ENCODE data around the gene TRMT1L. TPM values are rescaled to one million over a fixed set of nuclear protein-coding genes. Genes with fewer than 3 reads are reported as not detected.

TRMT1L gene
- total RNA-seq, 2 experiments from 2014 or later: 20.5 to 21.4 TPM

- DNase-seq: no peak
- H3K27me3 Mint-ChIP-seq (ENCODE audit: low read depth): no peaks in the 10 kb centered on the region
- H3K27ac Mint-ChIP-seq: no peak overlapping the region
- POLR2A ChIA-PET: no interaction called here
- no peak for ATAC-seq
- CTCF ChIA-PET: no interaction called here
- H3K4me3 Mint-ChIP-seq: no peak overlapping the region
- H3K4me1 Mint-ChIP-seq (ENCODE audit: low read depth): no peaks in the 10 kb centered on the region
- peaks cover 7% of the 10 kb centered on the region for H3K36me3 Mint-ChIP-seq (ENCODE audit: low read depth)
- H3K9me3 Mint-ChIP-seq (ENCODE audit: insufficient read depth): peaks cover 10% of the 10 kb centered on the region
These were observed 44.9 kb downstream of the TRMT1L start for GRCh38 chr1:185111873-185112272.

GRCh38 chr1:185110145-185110544, 46.6 kb downstream of the TRMT1L start:
- ChIA-PET POLR2A (no interaction called here), CTCF (no interaction called here)
- H3K27ac Mint-ChIP-seq: no peak overlapping the region
- no peaks in the 10 kb centered on the region for H3K4me1 Mint-ChIP-seq (ENCODE audit: low read depth)
- H3K36me3 Mint-ChIP-seq (ENCODE audit: low read depth): peaks cover 7% of the 10 kb centered on the region
- no peak overlapping the region for H3K4me3 Mint-ChIP-seq
- ATAC-seq (no peak), DNase-seq (no peak)
- no peaks in the 10 kb centered on the region for H3K27me3 Mint-ChIP-seq (ENCODE audit: low read depth)
- H3K9me3 Mint-ChIP-seq (ENCODE audit: insufficient read depth): peaks cover 10% of the 10 kb centered on the region

DNA sequence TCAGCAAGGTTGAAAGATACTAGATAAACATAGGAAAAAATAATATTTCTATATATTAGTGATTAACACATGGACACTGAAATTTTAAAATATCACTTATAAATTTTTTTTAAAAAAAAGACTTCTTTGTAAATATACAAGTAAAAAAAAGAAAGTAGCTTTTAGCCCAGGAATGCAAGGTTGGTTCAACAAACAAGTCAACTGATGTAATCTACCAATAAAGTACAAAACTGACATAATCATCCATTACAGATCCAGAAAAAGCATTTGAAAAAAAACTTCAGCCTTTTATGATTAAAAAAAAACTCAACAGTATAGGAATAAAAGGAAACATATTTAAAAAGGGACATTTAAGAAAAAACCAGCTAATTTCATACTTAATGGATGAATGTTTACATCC, 48.4 kb downstream of the TRMT1L start:
- Mint-ChIP-seq H3K4me3 (no peak overlapping the region), H3K36me3 (ENCODE audit: low read depth) (peaks cover 17% of the 10 kb centered on the region), H3K9me3 (ENCODE audit: insufficient read depth) (peaks cover 10% of the 10 kb centered on the region), H3K4me1 (ENCODE audit: low read depth) (no peaks in the 10 kb centered on the region), H3K27me3 (ENCODE audit: low read depth) (no peaks in the 10 kb centered on the region), H3K27ac (no peak overlapping the region)
- no peak for DNase-seq
- ChIA-PET CTCF (no interaction called here), POLR2A (no interaction called here)
- no peak for ATAC-seq

DNA sequence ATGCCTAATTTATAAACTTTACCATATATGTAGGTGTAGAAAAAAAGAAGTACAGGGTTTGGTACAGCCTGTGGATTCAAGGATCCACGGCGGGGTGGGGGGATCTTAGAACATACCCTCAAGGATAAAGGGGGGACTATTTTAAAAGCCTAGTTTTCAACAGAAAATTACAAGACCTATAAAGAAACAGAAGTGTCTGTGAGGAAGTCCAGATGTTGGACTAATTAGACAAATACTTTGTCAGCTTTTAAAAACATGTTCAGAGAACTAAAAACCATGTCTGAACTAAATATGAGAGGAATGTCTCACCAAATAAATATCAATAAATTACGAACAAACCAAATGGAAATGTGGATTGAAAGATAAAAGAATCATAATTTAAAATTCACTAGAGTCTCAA, 51.6 kb downstream of the TRMT1L start:
- POLR2A ChIA-PET: no interaction called here
- H3K4me1 Mint-ChIP-seq (ENCODE audit: low read depth): no peaks in the 10 kb centered on the region
- H3K36me3 Mint-ChIP-seq (ENCODE audit: low read depth): peaks cover 37% of the 10 kb centered on the region
- H3K27ac Mint-ChIP-seq: no peak overlapping the region
- H3K4me3 Mint-ChIP-seq: no peak overlapping the region
- CTCF ChIA-PET: no interaction called here
- no peak for DNase-seq
- peaks cover 10% of the 10 kb centered on the region for H3K9me3 Mint-ChIP-seq (ENCODE audit: insufficient read depth)
- no peak for ATAC-seq
- H3K27me3 Mint-ChIP-seq (ENCODE audit: low read depth): no peaks in the 10 kb centered on the region

DNA sequence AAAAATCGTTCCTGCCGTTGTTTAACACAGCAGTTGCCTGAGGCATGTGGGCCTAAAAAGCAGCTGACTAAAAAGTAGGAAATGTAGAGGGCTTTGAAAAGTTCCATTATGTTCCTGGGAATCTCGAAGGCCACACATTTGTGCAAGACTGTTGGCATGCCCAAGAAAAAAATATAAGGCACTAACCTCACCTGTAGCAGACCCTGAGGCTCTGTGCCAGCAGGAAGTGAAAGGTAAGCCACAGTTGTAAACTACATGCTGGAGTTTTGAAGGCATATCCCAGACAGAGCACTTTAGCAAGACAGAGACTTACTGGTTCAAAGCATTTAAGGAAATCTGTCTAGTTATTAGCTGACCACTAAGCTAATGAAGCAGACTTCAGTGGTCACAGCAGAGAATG, 52.7 kb downstream of the TRMT1L start:
- Mint-ChIP-seq H3K9me3 (ENCODE audit: insufficient read depth) (peaks cover 7% of the 10 kb centered on the region), H3K4me1 (ENCODE audit: low read depth) (no peaks in the 10 kb centered on the region), H3K27ac (no peak overlapping the region), H3K4me3 (no peak overlapping the region), H3K27me3 (ENCODE audit: low read depth) (no peaks in the 10 kb centered on the region), H3K36me3 (ENCODE audit: low read depth) (peaks cover 41% of the 10 kb centered on the region)
- ATAC-seq (no peak), DNase-seq (no peak)
- ChIA-PET POLR2A (no interaction called here), CTCF (no interaction called here)

- H3K4me3 Mint-ChIP-seq: no peak overlapping the region
- DNase-seq (no peak), ATAC-seq (no peak)
- H3K27me3 Mint-ChIP-seq (ENCODE audit: low read depth): no peaks in the 10 kb centered on the region
- POLR2A ChIA-PET: no interaction called here
- no peaks in the 10 kb centered on the region for H3K9me3 Mint-ChIP-seq (ENCODE audit: insufficient read depth)
- H3K27ac Mint-ChIP-seq: peak overlapping the region; percentile 14
- H3K4me1 Mint-ChIP-seq (ENCODE audit: low read depth): no peaks in the 10 kb centered on the region
- CTCF ChIA-PET: no interaction called here
- peaks cover 48% of the 10 kb centered on the region for H3K36me3 Mint-ChIP-seq (ENCODE audit: low read depth)
These were observed 60.2 kb downstream of the TRMT1L start for GRCh38 chr1:185096531-185096930.

DNA sequence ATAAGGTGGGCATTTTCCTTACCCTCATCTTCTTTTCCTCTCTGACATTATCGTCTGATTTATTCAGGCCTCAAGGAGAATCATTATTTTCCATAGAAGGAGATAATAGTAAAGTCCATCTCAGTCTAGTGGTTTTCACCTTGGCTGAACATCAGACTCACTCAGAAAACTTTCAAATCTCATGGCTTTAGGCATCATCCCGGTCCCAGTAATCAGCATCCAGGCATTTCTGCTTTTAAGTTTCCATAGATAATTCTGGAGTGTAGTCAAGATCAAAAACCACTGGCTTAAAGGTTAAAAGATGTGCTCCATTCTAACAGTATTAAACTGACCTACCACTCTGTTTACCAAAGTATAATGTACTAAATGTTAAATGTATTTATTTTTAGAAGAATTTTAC, 62.0 kb downstream of the TRMT1L start:
- no peaks in the 10 kb centered on the region for H3K9me3 Mint-ChIP-seq (ENCODE audit: insufficient read depth)
- H3K27me3 Mint-ChIP-seq (ENCODE audit: low read depth): no peaks in the 10 kb centered on the region
- POLR2A ChIA-PET: no interaction called here
- no peak overlapping the region for H3K27ac Mint-ChIP-seq
- CTCF ChIA-PET: no interaction called here
- H3K4me1 Mint-ChIP-seq (ENCODE audit: low read depth): no peaks in the 10 kb centered on the region
- no peak overlapping the region for H3K4me3 Mint-ChIP-seq
- peaks cover 35% of the 10 kb centered on the region for H3K36me3 Mint-ChIP-seq (ENCODE audit: low read depth)
- DNase-seq (no peak), ATAC-seq (no peak)

DNA sequence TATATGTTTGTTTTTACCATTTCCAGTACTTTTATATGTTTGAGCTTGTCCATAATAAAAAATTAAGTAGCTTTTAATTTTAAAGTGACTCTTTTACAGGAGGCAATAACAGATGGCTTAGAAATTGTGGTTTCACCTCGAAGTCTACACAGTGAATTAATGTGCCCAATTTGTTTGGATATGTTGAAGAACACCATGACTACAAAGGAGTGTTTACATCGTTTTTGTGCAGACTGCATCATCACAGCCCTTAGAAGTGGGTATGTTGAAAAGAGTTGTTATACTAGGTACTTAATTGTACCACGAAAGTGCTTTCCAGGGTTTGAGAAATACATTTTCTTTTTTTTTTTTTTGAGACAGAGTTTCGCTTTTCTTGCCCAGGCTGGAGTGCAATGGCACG, 65.3 kb downstream of the TRMT1L start:
- DNase-seq (no peak), ATAC-seq (no peak)
- CTCF ChIA-PET: no interaction called here
- Mint-ChIP-seq H3K27me3 (ENCODE audit: low read depth) (no peaks in the 10 kb centered on the region), H3K4me3 (no peak overlapping the region), H3K9me3 (ENCODE audit: insufficient read depth) (no peaks in the 10 kb centered on the region), H3K27ac (no peak overlapping the region), H3K36me3 (ENCODE audit: low read depth) (peaks cover 37% of the 10 kb centered on the region), H3K4me1 (ENCODE audit: low read depth) (no peaks in the 10 kb centered on the region)
- POLR2A ChIA-PET: no interaction called here

GRCh38 chr1:185087746-185088145, 69.0 kb downstream of the TRMT1L start:
- no peak overlapping the region for H3K27ac Mint-ChIP-seq
- DNase-seq (no peak), ATAC-seq (no peak)
- H3K9me3 Mint-ChIP-seq (ENCODE audit: insufficient read depth): no peaks in the 10 kb centered on the region
- no peaks in the 10 kb centered on the region for H3K27me3 Mint-ChIP-seq (ENCODE audit: low read depth)
- CTCF ChIA-PET: no interaction called here
- no peaks in the 10 kb centered on the region for H3K4me1 Mint-ChIP-seq (ENCODE audit: low read depth)
- POLR2A ChIA-PET: no interaction called here
- no peak overlapping the region for H3K4me3 Mint-ChIP-seq
- H3K36me3 Mint-ChIP-seq (ENCODE audit: low read depth): peaks cover 23% of the 10 kb centered on the region

- ChIA-PET POLR2A (no interaction called here), CTCF (no interaction called here)
- Mint-ChIP-seq H3K9me3 (ENCODE audit: insufficient read depth) (no peaks in the 10 kb centered on the region), H3K4me1 (ENCODE audit: low read depth) (no peaks in the 10 kb centered on the region), H3K27ac (no peak overlapping the region), H3K4me3 (no peak overlapping the region), H3K36me3 (ENCODE audit: low read depth) (peaks cover 23% of the 10 kb centered on the region), H3K27me3 (ENCODE audit: low read depth) (no peaks in the 10 kb centered on the region)
- DNase-seq (no peak), ATAC-seq (no peak)
These were observed 69.7 kb downstream of the TRMT1L start for GRCh38 chr1:185087101-185087500.

DNA sequence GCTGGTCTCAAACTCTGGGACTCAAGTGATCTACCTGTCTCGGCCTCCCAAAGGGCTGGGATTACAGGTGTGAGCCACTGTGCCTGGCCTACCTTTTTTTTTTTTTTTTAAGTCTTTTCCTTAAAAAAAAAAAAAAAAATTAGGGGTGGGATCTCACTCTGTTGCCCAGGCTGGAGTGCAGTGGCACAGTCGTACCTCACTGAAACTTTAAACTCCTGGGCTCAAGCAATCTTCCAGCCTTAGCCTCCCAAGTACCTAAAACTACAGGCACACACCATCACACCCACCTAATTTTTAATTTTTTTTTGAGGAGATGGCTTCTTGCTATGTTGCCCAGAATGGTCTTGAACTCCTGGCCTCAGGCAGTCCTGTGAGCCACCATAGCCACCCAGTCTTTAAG, 72.9 kb downstream of the TRMT1L start:
- Mint-ChIP-seq H3K27ac (no peak overlapping the region), H3K36me3 (ENCODE audit: low read depth) (peaks cover 19% of the 10 kb centered on the region), H3K4me3 (no peak overlapping the region), H3K4me1 (ENCODE audit: low read depth) (no peaks in the 10 kb centered on the region), H3K9me3 (ENCODE audit: insufficient read depth) (no peaks in the 10 kb centered on the region), H3K27me3 (ENCODE audit: low read depth) (no peaks in the 10 kb centered on the region)
- no peak for DNase-seq
- ChIA-PET CTCF (interaction anchor here (1.1 kb wide), 1 partner anchor 86 kb away, joined by 4 read pairs; no protein-coding TSS in a partner anchor), POLR2A (no interaction called here)
- ATAC-seq: no peak

- ChIA-PET CTCF (no interaction called here), POLR2A (no interaction called here)
- H3K27me3 Mint-ChIP-seq (ENCODE audit: low read depth): no peaks in the 10 kb centered on the region
- ATAC-seq (no peak), DNase-seq (no peak)
- H3K27ac Mint-ChIP-seq: no peak overlapping the region
- no peaks in the 10 kb centered on the region for H3K9me3 Mint-ChIP-seq (ENCODE audit: insufficient read depth)
- no peak overlapping the region for H3K4me3 Mint-ChIP-seq
- H3K4me1 Mint-ChIP-seq (ENCODE audit: low read depth): no peaks in the 10 kb centered on the region
- peaks cover 10% of the 10 kb centered on the region for H3K36me3 Mint-ChIP-seq (ENCODE audit: low read depth)
These were observed 76.3 kb downstream of the TRMT1L start for GRCh38 chr1:185080422-185080821.

GRCh38 chr1:185077374-185077773, 79.4 kb downstream of the TRMT1L start:
- DNase-seq (no peak), ATAC-seq (no peak)
- Mint-ChIP-seq H3K4me1 (ENCODE audit: low read depth) (no peaks in the 10 kb centered on the region), H3K27me3 (ENCODE audit: low read depth) (no peaks in the 10 kb centered on the region), H3K4me3 (no peak overlapping the region), H3K9me3 (ENCODE audit: insufficient read depth) (no peaks in the 10 kb centered on the region), H3K36me3 (ENCODE audit: low read depth) (peaks cover 12% of the 10 kb centered on the region), H3K27ac (no peak overlapping the region)
- POLR2A ChIA-PET: no interaction called here
- CTCF ChIA-PET: no interaction called here

All from activated CD8-positive, alpha-beta T cell treated with anti-CD3 and anti-CD28 coated beads, Interleukin-2, amount 10 ng/mL, durations not matched to agents 7 days and 5 days (primary cell).